Right ventricle myocardium inferior (tissue), 1 donor: ENCODE results near the gene PDIA3. TPM values are rescaled to one million over a fixed set of nuclear protein-coding genes. Genes with fewer than 3 reads are reported as not detected.

ENCODE experiments used
- ATAC-seq: fragments of 200-7000 bp; cut with Tn5 transposase; one replicate; pipeline ENCODE4 v1.9.1; 2020; ENCODE audit warnings: mild to moderate bottlenecking, moderate library complexity
- DNase-seq: peaks from one replicate; pipeline ENCODE4 v3.0.0; 2021; ENCODE audit errors: missing footprints
- intact Hi-C: fragments of 100-400 bp; cut with DNase I; formaldehyde crosslinking; loops from one replicate; pipeline ENCODE4 v1.11.0; 2022
- total RNA-seq: library from RNA; stranded (reverse); fragmentation: NEBNext Ultra II Directional; extraction: Animal tissue kit (Norgen Biotek cat#: 25700); gene quantifications from one replicate; pipeline ENCODE4 v1.2.1, GENCODE V29; 2021
- donor health status: DM: no; HTN: yes; CAD: no; lungs with severe emphysema.

The PDIA3 gene
- total RNA-seq, 1 donor from 2014 or later = 166 TPM

DNA sequence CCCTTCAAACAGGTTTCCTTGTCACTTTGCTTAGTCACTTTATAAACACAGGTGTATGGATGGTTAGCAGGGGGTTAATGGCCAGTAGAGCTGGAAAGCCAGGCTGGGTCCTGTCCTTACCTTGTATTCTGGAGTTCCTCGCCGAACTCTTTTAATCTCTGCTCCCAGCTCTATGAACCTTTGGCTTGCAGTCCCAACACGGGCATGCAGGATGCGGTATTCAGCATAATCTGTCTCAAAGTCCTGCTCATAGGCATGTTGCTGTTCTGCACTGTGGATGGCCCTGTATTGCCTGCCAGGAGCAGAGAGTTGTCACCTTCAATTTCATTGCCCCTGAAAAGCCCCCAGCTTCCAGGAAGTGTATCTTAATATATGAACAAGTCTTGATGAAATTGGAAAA, 27.8 kb downstream of the PDIA3 start:
- intact Hi-C loops = loop anchor here (10.0 kb wide), 1 partner anchor 51 kb away; the partner anchor contains the start of genes MFAP1 and WDR76
- ATAC-seq = no peak
- no peak for DNase-seq

DNA sequence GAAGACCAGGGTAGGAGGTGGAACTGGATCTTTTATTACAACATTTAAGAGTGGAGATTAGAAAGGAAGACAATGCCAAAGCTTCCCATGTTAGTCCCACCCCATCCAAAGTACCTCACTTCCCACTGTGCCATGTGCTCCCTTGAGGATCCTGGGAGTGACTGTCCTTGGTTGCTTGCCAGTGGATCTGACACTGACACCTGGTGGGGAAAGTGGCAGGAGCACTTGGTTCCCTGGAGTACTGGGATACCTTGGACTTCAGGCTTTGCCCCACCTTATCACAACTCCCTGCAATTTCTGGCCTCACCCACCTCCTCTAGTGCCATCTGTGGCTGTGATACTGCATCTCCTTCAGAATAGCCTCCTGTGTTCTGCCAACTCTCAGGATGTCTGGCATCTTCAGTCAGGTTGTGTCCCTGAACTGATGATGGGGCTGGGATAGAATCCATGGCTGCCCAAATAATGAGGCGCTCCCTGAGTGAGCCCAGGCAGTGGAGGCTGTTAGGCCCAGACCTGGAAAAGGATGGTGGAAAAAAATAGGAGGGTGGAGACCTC, 29.2 kb downstream of the PDIA3 start:
- no peak for DNase-seq
- no peak for ATAC-seq
- intact Hi-C loops = loop anchor here (10.0 kb wide), 1 partner anchor 49 kb away; the partner anchor contains the start of genes MFAP1 and WDR76

DNA sequence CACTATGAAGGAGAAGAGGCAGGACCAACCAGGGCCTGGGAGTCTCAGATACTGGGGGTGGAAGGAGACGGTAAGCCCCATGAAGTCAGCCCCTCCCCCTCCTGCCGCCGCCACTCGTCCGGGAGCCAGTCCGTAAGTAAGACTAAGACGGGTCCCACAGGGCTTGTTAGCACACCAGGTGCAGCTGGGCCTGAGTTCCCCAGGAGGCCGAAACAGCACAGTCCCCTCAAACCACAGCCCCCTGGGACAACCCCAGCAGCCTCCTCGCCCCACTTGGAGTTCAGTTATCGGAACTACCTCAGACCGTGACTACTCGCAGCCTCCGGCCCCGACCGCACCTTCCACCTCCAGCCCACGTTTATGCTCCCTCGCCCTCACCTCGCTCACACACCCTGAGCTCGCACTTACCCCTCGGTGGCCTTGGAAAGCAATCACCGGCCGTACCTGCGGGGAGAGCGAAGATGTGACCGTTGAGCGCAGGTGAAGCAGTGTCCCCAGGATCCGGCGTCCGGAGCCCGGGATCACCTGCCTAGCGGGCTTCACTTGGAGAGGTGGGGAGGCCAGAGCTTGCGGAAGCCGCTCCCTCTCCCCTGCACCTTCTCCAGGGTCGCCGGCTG, 30.0 kb downstream of the PDIA3 start:
- ATAC-seq (no peak), DNase-seq (no peak)
- intact Hi-C loops = loop anchor here (10.0 kb wide), 1 partner anchor 49 kb away; the partner anchor contains the start of genes MFAP1 and WDR76

DNA sequence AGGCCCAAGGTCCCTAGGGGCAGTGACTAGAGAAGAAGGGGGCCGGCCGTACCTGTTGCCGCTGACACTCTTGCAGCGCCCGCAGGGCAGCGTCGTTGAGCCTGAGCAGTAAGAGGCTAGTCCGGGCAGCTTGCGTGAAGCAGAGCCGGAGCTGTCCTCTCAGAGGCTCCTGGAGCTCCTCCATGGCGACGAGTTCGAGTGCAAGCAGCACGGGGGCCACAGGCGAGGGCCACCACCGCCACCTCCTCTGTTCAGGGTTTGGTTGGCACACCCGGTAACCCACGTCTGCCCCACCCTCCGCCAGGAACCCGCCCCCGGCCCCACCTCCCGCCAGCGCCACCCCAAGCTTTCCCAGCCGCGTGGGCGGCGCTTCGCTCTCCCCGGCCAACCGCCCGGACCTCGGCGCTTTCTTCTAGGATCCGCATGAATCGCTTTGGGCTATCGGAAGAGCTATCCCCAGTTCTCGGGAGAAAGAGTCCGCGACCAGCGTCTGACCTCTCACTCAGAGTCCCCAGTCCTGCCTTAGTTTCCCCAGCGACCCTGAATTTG, 30.6 kb downstream of the PDIA3 start, which contains the start of gene ELL3:
Gene ELL3, minus strand, starts transcription at position 249 of the 549 bp plus-strand sequence. Its CDS starts 65 bp downstream, at position 184.
- intact Hi-C loops = loop anchor here (10.0 kb wide), 1 partner anchor 48 kb away; the partner anchor contains the start of genes MFAP1 and WDR76
- DNase-seq = peak; percentile 91
- peak; percentile 88 for ATAC-seq

DNA sequence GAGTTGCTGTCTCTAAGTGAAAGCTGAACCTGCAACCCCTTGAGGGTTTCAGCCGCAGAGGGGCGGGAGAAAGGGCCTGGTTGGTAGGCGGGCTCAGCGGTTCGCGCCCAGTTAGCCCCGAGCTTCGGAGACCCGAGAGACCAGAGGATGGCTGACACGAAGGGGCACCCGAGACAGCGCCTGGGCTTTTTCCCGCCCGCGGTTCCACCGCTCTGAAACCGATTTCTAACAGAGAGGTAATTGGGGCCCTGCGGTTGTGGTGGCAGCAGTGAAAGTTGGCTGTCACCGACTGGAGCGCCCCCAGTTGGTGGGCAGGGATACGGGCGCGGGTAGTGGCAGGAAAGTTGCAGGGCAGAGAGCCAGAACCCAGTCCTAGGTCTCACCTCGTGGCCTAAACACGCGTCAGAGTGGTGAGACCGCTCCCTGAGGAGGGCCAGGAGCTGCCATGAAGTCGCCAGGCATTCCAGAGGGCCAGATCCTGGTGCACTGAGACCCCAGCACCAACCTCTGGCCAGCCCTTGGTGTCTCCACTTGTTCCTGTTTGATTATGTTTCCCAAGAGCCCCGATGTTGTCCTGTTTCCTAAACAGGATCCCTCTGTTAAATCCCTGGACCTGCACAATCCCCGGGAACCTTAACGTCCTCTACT, 31.2 kb downstream of the PDIA3 start:
- ATAC-seq (peak; percentile 85), DNase-seq (peak; percentile 85)
- intact Hi-C loops = loop anchor here (10.0 kb wide), 1 partner anchor 47 kb away; the partner anchor contains the start of genes MFAP1 and WDR76

DNA sequence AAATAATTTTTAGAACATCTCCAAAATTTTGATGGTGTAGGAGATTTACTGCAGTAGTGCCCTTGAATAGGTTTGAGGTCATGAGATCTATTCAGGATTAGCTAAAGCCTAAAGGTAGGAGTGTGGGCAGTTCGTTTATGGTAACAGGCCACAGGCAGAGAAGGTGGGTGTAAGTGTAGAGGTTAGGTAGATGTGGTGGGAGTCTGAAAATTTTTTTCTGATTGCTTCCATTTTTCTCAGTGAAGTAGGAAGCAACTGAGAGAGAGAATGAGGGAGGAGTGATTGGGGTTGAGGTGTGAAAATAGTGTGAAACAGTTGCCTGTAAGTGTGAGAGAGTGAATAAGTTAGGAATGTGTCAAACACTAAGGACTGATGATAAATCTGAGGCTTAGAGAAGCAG, 32.8 kb downstream of the PDIA3 start:
- intact Hi-C loops = loop anchor here (10.0 kb wide), 1 partner anchor 46 kb away; the partner anchor contains the start of genes MFAP1 and WDR76
- ATAC-seq = no peak

DNA sequence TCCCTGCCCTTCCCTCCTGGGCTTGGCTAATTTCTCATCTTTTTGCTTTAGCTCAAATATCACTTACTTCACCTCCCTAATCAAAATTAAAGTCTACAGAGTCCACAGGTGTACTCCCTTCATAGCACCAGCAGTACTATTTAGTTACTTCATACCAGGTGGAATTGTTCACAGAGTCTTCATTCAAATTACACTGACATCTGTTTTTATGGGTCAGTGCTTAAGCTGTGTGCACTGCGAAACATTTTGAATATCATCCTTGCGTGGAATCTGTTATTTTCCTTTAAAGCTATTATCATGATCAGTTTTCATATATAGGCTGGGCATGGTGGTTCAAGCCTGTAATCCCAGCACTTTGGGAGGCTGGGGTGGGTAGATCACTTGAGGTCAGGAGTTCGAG, 43.2 kb downstream of the PDIA3 start:
- intact Hi-C loops = no loop called here
- DNase-seq (no peak), ATAC-seq (no peak)

More for the DNA sequence above, 32.8 kb downstream of the PDIA3 start:
- no peak for DNase-seq

DNA sequence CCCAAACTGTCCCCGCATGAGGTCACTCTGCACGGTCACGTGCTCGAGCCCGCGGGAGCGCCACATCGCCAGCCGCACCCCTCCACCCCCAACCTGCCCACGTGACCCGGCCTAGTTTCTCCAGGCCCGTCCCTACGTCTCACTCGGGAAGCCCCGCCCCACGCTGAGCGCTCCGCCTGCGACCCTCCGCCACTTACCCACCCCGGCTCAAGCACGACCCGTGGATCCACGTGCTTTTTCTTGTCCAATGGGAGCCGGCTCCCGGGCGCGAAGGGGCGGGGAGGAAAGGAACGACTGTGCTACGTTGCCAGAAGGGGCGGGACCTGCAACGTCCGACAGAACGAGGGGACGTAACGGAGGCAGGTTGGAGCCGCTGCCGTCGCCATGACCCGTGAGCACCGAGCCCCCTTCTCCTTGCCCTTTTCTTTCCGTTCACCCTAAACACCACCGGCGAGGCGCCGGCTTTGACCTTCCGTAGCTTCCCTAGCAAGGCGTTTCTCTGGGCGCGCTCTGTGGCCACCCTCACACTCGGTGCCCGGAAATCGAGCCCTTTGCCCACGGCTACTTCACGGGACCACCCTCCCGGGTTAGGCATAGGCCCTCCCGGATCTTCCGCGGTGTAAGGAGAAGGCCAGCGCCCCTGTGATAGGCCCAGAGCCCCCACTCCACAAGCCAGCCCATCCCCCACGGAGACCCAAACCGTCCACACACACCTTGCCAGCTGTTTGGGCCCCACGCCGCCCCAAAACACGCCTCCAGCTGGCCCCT, 45.9 kb downstream of the PDIA3 start, which contains the start of gene SERF2:
Gene SERF2, plus strand, starts transcription at position 328 of the 768 bp plus-strand sequence. Its CDS starts 57 bp downstream, at position 385.
- intact Hi-C loops = loop anchor here (5.0 kb wide), 1 partner anchor 400 kb away; no protein-coding TSS in a partner anchor
- DNase-seq (peak; percentile 100), ATAC-seq (peak; percentile 97)

DNA sequence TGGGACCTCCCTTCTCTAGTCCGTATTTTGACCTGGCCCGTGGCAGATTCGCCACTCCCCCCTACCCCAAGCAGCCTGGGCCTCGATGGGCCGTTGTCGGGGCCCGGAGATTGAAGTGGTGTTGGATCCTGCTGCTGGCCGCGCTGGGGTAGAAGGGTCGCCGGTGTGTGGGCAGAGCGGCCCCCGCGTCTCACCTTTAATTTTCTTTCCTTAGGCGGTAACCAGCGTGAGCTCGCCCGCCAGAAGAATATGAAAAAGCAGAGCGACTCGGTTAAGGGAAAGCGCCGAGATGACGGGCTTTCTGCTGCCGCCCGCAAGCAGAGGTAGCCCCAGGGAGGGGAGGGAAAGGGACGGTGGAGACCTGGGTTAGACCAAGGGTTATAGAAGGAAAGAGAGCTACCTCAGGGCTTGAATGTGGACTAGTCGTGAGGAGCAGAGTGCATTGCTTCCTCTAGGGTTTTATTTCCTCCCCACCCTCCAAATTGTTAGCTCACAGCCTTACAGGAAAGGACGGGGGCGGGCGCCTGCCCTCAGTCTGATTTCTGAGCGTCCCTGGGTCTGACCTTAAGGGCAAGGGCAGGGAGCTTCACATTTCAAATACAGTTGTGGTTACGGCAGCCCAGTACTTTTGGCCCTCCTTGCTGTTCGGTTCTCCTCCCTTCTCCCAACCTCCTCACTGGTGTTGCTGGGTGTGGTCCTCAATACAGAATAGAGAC, 46.7 kb downstream of the PDIA3 start:
- peak; percentile 7 for ATAC-seq
- intact Hi-C loops = loop anchor here (5.0 kb wide), 1 partner anchor 399 kb away; no protein-coding TSS in a partner anchor
- DNase-seq = no peak

DNA sequence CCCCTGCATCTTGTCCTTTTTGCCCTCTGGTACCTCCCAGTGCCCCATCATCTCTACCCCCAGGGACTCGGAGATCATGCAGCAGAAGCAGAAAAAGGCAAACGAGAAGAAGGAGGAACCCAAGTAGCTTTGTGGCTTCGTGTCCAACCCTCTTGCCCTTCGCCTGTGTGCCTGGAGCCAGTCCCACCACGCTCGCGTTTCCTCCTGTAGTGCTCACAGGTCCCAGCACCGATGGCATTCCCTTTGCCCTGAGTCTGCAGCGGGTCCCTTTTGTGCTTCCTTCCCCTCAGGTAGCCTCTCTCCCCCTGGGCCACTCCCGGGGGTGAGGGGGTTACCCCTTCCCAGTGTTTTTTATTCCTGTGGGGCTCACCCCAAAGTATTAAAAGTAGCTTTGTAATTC, 47.4 kb downstream of the PDIA3 start:
- ATAC-seq (no peak), DNase-seq (no peak)
- intact Hi-C loops = loop anchor here (5.0 kb wide), 1 partner anchor 399 kb away; no protein-coding TSS in a partner anchor

DNA sequence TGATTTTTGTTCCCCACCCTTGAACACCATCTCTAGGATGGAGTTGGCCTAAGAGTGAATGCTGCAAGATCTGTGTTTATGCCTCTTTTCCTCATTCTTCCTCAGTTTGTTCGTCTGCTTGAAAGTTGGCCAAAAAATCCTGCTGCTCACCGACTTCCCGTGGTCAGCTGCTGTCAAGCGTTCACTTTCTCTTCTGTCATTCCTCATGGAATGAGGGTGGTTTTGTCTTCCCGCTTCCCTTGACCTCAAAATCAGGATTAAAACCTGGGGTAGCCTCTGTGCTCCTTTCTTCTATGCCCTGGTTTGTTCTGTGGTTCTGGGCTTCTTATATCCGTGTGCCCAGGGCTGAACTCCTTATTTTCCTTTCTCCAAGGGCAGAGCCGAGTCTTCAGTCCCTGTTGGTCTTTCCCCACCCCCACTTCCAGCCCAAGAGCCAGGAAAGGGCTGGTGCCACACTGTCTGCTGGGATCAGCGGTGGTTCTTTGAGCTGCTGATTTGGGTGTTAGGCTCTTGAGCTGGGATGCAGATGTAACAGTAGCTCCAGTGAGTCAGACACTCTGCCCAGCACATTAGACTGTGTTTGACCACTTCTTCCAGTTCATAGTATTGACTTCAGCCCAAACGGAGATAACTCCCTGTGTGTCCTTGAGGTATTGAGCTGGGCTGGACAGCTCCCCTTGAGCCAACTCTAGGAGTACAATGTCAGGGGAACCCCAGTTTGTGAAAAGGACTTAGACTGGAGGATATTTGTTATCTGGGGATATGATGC, 48.2 kb downstream of the PDIA3 start:
- intact Hi-C loops = loop anchor here (5.0 kb wide), 1 partner anchor 398 kb away; no protein-coding TSS in a partner anchor
- DNase-seq (no peak), ATAC-seq (no peak)

DNA sequence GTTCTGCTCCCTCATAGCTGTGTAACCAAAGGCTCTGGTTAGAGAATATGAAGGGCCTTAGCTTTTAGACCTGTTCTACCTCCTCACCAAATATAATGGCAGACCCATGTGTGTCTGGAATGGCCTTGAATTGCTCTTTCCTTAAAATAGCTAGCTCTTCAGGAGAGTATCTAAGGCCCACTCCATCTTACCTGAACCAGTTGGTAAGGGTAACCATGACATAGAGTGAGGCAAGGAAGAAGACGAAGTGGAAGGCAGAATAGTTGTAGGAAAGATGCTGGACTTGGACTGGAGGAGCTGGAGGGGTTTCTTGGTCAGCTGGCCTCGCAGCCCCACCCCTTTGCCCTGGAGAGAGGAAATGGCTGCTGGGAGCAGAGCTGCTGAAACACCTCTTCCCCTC, 49.0 kb downstream of the PDIA3 start:
- no peak for DNase-seq
- ATAC-seq = no peak
- intact Hi-C loops = no loop called here

DNA sequence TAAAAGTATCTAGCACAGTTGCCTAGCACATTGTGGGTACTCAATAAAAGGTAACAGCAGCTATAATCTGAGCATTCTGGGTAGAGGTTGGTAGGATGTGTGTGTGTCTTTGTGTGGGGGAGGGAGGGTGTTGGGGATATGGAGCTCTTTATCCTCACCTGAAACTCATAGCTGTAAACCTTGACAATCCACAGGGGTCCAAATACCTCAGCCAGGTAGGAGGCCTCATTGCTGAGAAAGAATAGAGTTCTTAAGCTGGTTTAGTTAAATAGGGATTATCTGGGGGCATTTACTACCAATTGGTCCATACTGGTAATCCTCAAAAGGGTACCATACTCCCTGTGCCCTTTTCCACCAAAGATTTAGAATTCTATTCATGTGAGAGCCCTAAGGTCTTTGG, 49.8 kb downstream of the PDIA3 start:
- no peak for ATAC-seq
- DNase-seq = no peak
- intact Hi-C loops = no loop called here

DNA sequence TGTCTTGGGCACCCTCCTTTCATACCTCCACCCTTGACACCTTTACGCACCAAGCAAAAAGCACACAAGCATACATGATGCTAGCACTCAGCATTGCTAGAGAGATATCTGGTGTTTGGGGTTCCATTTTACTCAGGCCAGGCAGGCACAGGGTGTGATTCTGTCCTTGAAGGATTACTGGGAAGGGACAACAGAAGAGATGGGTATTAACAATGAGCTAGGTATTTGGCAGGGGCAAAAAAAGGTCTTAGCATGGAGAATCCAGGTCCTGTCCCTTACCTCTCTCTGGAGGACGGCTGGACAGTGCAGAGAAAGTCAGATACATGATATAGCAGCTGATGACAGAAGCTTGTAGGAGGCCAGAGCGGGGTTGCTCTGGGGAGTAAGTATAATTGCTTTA, 50.3 kb downstream of the PDIA3 start:
- DNase-seq (no peak), ATAC-seq (no peak)
- intact Hi-C loops = no loop called here

DNA sequence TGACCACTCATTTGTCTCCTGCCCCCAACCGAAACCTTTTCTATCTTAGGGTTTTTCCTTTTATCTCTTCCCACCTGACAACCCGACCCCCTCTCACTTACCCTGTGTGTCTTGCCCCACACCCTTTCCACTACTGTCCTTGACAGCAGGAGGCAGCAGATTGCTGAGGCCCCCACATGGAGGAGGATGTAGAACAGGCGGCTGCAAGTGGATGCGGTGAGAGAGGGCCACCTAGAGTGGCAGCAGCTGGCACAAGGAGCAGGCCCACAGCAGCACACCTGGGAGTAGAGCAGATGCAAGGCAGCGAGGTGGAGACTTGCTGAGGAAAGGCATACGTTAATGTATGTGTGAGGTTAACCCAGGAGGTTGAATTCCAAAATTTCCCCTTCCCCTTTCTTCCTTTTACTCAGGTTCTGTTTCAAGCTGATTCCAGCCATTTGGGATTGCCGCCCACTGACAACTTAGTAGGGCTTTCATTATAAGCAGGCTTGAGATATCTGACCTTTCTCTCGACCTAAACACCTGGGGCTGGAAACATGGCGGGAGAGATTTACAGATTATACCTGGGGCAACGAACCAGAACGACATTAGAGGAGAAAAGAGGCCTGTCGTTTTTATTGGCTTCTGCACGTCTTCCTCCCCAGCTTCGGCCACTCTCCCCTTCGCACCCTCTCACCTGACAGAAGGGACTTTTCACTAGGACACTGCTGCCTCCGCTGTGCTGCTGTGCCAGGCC, 53.1 kb downstream of the PDIA3 start:
- intact Hi-C loops = no loop called here

DNA sequence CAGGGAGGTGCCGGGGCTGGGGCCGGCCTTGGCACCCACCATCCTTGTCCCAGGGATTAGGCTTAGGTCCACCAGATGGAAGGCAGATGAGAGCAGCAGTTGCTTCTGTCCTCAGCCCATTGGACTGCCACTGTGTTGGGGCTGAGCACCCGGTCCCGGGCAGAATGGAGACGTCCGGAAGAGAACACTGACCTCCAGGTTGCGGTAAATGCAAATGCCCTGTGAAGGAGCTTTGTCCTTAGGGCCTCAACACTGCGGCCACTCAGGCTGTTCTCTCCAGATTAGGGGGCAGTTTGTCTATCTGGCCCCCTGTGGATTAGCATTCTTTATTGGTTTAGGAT, 53.7 kb downstream of the PDIA3 start, which contains the start of gene SERINC4:
Gene SERINC4, minus strand, starts transcription at position 276 of the 341 bp plus-strand sequence. Its CDS starts 234 bp downstream, at position 42.
- ATAC-seq = peak; percentile 13
- intact Hi-C loops = no loop called here
- no peak for DNase-seq

More for the DNA sequence above, 53.1 kb downstream of the PDIA3 start:
- DNase-seq = no peak
- no peak for ATAC-seq
